HG02870 (cell line): Measurements from ENCODE around the gene HERC3.

Experiments
- ATAC-seq: cut with Tn5 transposase; IDR thresholded peaks from one replicate; pipeline ENCODE4 v1.9.1; 2021; ENCODE audit warnings: mild to moderate bottlenecking, moderate library complexity; ENCODE audit not compliant: unreplicated experiment

Gene HERC3

GRCh38 chr4:88744609-88745008 is 152.3 kb downstream of the HERC3 start:
- ATAC-seq, result no peak

GRCh38 chr4:88745175-88745574 is 152.9 kb downstream of the HERC3 start:
- ATAC-seq, result no peak

DNA sequence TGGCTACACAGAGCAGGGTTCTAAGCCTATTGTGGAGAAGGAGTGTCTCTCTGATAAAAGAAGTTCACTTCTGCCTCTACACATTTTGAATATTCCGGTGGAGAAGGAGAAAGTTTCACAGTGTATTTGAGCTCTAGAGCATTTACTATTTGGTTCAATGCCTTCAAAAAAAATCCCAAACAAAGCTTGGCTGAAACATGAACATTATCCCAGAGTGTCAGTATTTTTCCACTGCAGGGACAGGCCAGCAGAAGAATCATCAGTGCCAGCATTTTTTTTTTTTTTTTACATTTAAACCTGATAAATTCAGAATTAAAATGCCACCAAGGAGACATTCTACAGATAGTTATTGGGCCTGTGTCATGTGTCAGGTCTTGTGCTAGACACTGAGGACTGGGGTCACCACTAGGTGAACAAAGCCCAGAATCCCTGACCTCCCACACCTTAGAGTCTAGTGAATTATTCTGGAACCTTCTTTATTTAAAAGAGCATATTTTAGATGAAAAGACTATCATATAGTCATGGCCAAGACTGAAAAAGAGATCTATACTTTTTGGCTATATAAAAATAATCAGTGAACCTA is 153.4 kb downstream of the HERC3 start:
- no peak for ATAC-seq

- ATAC-seq, result no peak
Observed at GRCh38 chr4:88746206-88746605, 153.9 kb downstream of the HERC3 start.

- ATAC-seq, result no peak
Observed at GRCh38 chr4:88747351-88747750, 155.1 kb downstream of the HERC3 start.

- ATAC-seq, result no peak
Observed at GRCh38 chr4:88750369-88750768, 158.1 kb downstream of the HERC3 start.

DNA sequence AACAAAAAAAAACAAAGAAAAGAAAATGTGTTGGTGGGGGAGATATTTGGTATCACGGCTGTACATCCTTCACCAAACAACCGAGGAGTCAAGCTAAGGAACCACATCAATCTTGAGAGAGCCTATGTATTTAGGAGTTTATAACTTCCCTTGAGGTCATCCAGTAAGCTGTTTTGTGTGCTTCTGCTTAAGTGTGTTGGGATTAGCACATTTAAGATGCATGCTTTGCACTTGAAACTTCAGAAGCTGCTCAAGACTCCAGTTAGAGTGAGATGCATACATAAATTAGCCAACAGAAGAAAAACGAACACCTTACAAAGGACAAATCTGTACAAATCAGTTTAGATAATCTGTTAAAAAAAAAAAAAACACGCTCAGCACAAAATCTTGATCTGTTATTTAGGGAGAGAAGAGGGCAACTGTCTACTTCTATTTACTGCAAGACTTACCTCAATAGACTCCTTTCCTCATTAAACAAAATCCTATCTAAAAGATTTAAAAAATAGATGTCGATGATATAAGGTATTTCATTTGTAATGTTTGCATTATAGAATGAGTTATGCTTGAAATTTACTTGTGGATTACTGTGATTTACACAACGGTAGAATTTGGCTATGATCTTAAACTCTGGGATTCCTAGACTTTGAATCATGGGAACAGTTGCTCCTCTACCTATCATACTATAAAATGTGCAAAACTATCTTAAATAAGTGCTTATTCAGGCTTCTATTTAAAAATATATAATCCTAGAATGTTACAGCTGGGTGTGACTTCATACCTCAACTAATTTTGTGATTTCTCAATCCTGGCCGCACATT is 159.2 kb downstream of the HERC3 start:
- no peak for ATAC-seq

DNA sequence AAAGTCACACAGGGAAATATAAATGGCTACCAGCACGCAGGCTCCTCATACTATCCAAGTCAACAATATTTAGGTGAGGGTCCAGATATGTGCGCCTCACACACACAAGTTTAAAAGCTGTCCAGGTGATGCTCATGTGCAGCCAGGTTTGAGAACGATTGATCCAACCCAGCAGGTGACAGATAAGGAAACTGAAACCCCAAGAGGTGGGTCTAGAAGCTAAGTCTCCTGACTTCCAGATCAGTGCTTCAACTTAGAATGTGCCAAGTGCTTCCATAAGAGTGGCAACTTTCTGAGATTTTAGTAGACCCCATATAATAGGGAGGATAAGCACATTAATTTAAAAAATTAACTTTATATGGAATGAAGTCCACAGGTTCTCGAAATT is 159.8 kb downstream of the HERC3 start:
- ATAC-seq, result no peak

- ATAC-seq, result no peak
Observed at GRCh38 chr4:88752754-88753153, 160.5 kb downstream of the HERC3 start.

GRCh38 chr4:88753658-88754571 is 161.6 kb downstream of the HERC3 start:
- ATAC-seq, result no peak

- ATAC-seq, result no peak
Observed at GRCh38 chr4:88754796-88755195, 162.5 kb downstream of the HERC3 start.

GRCh38 chr4:88755454-88755853 is 163.2 kb downstream of the HERC3 start:
- ATAC-seq, result no peak

- ATAC-seq, result no peak
Observed at GRCh38 chr4:88756149-88756548, 163.9 kb downstream of the HERC3 start.

DNA sequence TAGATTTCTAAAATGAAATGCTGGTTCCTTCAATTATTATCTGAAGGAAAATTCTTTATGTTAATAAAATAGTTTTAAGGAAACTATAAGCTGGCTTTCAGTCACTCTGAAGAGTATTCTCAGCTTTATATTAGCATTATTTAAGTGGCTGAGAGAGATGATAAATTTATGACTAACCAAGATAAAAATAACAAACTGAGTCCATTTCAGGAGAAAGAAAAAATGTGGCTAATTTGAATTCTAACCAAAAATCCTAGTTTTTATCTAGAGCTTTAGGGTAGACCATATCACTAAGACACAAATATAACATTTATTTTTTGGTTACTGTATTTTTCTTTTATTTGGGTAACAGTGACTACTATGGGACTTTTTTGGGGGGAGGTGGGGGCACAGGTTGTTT is 164.8 kb downstream of the HERC3 start:
- no peak for ATAC-seq

DNA sequence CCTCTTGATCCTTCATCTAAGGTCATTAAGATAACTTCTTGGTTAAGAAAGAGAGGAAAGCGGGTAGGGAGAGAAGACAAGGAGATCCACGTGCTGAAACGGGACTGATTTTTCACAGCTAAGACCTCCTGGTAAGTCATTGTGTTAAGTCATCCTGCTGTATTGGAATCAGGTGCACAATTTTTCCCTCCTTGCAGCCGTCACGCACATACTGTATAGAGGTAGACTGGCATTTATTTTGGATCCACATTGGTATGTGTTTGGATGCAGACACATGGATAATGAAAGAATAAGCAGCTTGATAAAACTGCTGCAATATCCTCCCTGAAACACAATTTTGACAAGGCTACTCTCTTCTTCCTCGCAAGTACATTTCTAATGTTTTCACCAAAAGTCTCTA is 165.5 kb downstream of the HERC3 start:
- no peak for ATAC-seq
